Fibroblast of skin of left biceps (primary cell): ENCODE data around the gene SNORC.
"Not testable (repeated sequence)": the region's sequence is repeated elsewhere in the genome, so short reads cannot be mapped to it uniquely, and the experiment has no call there.

Experiments used
- DNase-seq, 2 experiments: peaks; one replicate each; pipeline ENCODE4 v3.0.0-alpha.2; 2013; ENCODE audit warnings: low read depth in 2 of 2

The SNORC gene

DNA sequence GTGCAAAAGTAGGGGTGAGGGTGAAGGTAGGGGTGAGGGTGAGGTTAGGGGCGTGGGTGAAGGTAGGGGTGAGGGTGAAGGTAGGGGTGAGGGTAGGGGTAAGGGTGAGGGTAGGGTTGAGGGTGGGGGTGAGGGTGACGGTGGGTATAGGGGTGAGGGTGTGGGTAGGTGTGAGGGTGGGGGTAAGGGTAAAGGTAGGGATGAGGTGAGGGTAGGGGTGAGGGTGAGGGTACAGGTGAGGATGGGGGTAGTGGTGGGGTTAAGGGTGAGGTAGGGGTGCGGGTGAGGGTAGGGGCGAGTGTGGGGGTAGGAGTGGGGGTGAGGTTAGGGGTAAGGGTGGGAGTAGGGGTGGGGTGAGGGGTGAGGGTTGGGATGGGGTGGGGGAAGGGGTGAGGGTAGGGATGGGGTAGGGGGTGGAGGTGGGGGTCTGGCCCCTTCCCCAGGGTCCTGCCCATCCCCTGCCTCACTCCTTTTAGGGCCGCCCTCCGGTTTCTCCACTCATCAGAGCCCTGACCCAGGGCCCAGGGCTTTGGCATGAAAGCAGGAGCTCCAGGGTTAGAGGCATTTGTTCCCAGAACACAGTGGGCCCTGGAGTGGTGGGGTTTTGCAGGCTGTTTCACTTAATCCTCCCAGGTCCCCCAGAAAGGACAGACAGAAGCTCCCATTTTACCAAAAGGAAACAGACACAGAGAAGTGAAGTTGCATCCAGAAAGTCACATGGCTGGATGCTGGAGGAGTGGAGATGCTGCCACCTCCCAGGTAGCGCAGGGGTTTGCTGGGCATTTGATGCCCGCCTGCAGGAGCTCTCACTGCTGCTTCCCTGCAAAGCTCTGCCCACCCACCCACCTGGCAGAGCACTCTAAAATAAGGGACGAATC, 26.9 kb downstream of the SNORC start:
- DNase-seq: no peak

DNA sequence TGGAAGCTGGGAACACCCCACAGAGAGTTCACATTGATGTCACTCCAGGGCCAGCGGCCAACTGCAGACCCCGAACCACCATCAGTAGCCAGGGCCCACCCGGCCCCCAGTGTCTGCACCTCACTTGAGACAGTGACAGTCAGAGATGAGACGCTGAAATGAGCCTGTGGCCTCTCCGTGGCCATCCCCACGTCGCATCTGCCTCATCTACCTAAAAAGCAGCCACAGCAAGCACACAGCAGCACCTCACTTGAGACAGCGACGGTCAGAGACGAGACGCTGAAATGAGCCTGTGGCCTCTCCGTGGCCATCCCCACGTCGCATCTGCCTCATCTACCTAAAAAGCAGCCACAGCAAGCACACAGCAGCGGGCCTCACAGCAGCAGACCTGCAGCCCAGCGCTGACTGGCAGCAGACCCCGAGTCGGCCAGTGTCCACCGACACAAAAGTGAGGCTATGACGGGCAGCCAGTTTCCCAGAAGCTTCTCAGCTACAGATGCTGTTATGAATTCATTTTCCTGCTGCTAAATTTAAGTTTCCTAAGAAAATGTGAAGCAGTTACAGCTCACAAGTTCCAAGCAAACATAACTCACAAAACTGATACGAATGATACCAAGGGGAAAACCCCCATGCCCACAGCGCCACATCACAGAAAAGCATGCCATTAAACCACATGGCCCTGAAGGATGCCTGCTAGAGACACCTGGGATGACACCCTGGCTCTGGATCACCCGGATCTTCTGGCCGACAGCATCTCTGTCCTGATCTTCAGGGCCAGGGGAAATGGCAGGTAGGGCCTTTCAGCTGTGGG, 27.7 kb downstream of the SNORC start:
- DNase-seq: no peak

DNA sequence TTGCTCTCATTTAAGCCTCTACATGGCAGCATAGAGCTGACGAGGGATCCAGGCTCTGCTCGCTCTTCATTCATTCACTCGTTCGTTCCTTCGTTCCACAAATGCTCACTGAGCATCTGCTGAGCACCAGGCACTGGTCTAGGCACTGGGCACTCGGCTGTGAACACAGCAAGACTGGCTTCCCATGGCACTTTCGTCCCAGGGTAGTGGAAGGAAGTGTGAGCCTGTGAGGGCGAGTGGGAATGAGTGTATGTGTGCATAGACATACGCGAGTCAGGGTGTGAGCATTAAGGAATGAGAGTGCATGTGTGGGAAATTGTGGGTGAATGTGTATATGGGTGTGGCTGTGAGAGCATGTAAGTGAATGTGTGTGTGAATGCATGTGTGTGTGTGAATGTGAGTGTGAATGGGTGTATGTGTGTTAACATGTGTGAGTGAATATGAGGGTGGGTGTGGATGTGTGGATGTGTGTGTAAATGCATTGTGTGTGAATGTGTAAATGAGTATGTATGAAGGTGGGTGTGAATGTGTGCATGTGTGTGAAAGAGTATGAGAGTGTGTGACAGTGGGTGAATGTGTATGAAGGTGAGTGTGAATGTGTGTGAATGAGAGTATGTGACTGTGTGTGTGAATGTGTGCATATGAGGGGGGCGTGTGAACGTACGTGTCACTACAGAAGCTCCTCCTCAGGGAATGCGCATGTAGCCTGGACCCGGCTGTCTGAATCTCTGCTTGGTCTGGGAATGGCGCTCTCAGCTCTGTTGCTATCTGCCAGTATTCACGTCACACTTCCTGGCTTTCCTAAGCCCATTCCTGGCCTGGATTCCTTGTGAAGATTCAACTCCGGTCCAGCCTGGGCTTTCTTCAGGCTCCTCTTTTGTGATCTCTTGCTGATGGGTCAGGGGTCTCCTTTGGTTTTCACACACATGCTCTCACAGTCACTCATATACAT, 28.8 kb downstream of the SNORC start:
- DNase-seq: peak in 1 of 2 experiments; percentile 20

DNA sequence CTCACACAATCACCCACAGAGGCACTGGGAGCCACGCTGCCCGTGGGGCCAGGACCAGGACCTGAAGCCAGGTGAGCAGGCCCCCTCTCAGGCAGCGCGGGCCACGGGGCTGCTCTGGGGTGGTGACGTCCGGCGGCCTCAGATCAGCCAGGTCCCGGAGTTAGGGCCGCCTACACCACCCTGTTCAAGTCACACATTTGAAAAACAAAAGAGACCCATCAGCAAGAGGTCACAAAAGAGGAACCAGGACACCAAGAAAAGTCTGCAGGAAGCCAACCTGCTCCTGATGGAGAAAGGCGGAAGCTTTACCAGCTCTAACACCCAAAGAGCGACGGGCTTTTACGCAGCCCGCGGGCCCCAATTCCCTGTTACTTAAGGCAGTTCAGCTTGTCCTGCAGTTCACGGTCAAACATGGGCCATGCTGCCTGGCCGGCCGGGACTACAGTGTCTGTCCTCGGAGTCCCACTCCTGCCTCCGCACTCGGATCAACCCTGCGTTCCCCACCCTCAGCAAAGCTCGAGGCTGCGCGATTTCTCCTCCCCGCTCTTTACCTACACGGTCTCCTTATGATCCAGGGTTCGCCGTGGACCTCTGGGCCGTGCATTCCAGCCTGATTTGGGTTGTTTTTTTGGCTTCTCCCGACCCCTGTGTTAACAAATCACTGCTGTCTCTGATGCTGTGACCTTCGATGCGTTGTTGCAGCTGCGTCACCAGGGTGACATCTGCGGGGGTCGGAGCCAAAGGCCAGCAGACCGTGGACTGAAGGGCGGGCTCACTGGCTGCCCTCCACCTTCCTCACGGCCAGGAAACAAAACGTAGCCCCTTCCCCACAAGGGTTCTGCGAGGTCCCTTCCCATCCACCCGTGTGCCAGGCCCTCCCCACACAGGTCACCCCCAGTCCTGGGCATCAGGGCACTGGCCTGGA, 31.0 kb downstream of the SNORC start:
- DNase-seq: no peak

DNA sequence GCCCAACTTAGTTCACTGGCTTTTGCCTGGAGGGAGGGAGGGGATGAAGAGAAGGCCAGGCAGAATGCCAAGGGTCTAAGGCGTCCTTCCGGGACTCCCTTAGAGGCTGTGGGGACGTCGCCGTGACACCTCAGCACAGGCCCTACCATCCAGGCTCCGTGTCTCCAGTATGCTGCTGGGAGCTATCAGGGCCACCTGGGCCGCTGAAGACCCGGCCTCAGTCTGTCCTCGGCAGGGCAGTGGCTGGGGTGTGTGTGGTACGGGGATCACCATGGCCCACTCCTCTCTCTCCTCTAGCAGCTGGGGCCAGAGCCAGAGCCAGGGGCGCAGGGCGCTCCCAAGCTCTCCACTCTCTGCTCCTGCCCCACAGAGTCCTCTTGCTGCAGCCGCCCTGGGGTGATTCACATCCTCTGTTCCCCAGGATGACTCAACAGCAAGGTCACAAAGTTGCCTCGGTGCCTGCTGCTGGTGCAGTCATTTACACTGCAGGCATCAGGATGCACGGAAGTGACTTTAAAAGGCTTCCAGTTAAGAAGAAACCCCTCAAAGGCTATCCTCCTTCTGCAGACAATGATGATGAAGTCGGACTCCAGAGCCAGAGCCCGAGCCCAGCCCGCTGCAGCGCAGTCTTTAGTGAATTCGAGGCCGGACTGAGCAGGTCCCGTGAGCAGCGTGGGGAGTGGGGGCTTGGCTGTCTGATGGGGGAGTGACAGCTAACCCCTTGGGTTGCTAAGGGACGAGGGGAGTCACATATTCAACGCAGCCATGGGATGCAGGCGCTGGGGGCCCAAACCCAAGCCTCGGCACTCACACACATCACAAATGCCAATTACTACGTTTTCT, 31.9 kb downstream of the SNORC start:
- peak; percentile 27 to 40 for DNase-seq

DNA sequence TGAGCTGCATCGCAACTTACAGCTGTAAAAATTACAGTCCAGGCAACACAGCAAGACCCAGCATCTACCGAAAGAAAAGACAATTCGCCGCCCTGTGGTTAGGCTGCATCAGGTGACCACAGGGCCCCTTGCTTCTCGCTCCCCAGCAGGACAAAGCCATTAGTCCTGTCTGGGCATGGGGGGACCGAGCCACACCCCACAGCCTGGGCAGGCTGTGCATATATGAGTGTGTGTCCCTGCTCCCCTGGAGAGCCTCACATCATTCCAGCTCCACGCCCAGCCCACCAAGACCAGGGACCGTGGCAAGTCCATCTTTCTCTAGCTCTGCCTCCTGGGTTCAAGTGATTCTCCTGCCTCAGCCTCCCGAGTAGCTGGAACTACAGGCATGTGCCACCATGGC, 33.9 kb downstream of the SNORC start:
- DNase-seq: no peak

DNA sequence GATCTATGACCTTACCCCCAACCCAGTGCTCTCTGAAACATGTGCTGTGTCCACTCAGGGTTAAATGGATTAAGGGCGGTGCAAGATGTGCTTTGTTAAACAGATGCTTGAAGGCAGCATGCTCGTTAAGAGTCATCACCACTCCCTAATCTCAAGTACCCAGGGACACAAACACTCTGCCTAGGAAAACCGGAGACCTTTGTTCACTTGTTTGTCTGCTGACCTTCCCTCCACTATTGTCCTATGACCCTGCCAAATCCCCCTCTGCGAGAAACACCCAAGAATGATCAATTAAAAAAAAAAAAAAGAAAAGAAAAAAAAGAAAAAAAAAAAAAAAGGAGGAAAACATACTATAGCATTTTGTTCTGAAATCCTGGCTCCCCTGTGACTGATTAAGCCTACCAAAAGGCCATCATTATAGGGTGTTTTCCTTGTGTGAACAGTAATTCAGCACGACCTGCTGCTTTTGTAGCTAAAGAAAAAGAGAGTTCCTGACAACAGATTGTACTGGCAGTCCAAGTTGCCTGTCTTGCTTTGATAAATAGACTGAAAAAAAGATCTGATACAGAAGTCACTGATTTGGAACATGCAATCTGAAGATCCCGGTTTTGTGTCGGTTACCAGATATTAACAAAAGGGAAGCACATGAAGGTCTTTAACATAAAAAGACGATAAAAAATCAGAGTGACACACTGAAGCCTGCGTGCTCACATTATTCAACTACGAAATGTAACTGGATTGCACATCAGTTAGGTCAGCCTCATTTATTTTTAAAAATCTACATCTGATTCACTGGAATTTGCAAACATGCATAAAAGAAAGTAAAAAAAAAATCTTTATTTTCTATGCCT, 37.0 kb downstream of the SNORC start:
- not testable (repeated sequence) for DNase-seq

DNA sequence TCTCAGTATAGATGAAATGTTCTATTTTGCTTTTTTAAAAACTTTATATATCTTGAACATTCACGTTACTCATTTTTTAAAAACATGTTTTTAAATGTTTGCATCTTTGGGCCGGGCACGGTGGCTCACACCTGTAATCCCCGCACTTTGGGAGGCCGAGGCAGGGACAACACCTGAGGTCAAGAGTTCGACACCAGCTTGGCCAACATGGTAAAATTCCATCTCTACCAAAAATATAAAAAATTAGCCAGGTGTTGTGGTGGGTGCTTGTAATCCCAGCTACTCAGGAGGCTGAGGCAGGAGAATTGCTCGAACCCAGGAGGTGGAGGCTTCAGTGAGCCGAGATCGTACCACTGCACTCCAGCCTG, 37.6 kb downstream of the SNORC start:
- DNase-seq: not testable (repeated sequence)

DNA sequence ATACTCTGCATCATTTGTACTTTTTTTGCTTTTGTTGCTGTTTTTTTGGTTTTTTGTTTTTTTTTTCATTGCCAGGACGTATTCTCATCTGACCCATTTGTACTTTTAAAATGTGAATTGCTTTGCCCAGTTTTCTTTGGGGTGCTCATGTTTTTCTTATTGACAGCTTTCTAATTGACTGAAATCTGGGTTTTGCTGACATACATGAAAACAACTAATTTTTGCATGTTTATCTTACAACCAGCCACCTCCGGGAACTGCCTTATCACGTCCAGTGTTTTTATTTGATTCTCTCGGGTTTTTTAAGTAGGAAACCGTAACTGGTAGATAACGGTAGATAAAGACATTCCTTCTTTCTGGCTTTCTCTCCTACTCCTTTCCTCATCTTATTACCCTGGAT, 38.6 kb downstream of the SNORC start:
- no peak for DNase-seq

DNA sequence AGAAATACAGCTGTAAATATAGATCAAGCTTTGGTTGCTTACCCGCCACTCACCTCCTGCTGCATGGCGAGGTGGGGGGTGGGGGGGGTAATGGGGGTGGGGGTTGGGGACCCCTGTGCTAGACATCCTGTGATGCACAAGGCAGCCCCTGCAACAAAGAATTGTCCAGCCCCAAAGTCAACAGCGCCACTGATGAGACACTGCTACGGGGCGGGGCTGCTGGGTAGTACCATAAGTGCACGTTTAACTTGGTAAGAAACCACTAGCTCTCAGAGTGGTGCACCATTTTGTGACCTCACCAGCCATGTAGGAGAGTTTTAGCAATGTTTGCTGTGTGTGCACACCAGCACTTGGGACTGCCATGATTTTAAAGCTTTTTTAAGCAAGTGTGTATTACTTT, 40.3 kb downstream of the SNORC start:
- DNase-seq: no peak

DNA sequence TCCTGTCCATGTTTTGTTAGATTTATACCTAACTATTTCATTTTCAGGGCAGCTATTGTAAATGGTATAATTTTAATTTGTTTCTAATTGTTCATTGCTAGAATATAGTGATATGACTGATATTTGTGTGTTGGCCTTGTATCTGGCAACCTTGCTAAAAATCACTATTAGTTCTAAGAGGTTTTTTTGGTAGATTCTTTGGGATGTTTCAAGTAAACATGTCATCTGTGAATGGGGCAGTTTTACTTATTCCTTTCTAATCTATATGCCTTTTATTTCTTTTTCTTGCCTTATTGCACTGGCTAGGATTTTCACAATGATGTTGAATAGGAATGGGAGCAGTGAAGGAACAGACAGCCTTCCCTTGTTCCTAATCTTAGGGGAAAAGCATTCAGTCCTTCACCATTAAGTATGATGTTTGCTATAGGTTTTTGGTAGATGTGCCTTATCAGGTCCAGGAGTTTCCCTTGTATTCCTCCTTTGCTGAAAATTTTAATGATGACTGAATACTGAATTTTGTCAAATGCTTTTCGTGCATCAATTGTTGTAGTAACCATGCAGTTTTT, 41.7 kb downstream of the SNORC start:
- DNase-seq: no peak

DNA sequence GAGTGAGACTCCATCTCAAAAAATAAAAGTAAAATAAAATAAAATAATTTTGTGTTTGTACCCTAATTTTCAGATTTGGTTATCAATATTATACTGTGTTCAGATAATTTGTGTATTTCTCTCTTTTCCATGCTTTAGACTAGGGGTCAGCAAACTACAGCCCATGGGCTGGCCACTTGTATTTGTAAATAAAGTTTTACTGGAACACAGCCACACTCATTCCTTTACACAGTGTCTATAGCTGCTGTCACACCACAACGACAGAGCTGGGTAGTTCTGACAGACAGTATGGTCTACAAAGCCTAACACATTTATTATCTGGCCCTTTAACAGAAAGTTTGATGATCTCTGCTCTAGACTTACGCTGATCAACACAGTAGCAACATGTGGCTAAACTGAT, 43.8 kb downstream of the SNORC start:
- no peak for DNase-seq

DNA sequence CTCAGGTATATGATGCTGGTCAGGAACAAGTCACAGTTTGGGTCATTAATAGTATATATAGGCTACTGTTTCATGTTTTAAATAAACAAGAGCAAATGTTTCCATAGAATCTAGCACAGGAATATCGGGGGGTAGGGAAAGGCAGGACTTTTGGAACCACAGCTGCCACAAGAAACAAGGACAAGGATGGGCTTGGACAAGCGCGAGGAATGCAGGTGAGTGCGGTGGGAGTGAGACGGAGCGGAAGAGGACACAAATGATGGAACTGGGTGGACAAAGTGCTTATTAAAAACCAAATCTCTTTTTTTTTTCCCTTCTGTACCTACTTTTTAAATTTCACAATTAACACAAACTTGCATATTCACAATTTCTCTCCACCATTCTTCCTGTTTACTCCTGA, 49.1 kb downstream of the SNORC start:
- DNase-seq: no peak

DNA sequence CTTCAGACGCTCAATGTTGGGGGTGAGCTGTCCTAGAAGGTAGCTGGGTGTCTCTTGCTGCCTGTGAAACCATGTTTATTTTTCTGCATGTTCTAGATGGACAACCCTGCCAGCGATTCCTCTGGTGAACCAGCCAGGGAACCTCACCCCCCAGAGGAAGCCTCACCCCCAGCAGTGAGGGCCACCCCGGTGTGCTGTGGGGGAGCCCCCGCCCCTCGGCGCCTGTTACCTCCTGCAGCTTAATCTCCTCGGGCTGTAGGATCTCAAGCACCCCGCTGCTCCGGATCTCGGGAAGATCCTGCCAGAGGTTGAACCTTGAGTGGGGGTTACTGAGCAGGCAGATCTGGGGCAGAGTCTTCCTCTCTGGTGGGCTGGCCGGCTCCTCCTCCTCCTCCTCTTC, 50.0 kb downstream of the SNORC start:
- DNase-seq: no peak

DNA sequence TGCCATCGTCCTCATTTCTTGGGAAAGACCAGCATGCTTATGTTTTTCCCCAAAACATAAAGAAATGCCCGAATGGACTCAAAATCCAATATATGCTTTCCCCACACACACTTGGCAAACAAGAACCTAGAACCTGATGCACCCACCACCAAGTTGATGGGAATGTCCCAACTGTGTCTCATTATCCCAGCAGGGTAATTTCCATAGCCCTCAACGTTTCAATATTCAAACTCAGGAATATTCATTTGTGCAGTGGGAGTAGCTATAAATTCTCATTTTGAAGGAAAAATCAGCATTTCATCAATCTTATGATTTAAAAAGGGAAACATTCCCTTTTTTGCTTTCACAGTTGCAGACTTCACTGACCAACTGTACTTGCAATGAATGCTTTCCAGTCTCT, 50.7 kb downstream of the SNORC start:
- no peak for DNase-seq

DNA sequence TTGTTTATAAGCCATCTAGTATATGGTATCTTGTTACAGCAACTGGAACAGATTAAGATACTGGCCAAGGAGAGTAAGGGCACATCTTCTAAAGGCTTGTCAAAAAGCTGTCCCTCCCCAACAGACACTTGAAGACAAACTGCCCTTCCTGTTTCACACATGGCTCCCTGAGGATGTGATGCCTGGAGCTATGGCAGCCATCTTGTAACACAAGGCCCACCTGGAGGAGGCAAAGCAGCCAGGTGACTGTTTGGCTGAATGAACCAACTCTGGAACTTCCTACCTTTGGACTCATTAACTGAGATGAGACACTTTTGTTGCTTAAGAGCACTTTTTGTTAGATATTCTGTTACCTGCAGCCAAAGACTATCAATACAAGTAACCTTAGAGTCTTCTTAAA, 54.4 kb downstream of the SNORC start:
- no peak for DNase-seq

DNA sequence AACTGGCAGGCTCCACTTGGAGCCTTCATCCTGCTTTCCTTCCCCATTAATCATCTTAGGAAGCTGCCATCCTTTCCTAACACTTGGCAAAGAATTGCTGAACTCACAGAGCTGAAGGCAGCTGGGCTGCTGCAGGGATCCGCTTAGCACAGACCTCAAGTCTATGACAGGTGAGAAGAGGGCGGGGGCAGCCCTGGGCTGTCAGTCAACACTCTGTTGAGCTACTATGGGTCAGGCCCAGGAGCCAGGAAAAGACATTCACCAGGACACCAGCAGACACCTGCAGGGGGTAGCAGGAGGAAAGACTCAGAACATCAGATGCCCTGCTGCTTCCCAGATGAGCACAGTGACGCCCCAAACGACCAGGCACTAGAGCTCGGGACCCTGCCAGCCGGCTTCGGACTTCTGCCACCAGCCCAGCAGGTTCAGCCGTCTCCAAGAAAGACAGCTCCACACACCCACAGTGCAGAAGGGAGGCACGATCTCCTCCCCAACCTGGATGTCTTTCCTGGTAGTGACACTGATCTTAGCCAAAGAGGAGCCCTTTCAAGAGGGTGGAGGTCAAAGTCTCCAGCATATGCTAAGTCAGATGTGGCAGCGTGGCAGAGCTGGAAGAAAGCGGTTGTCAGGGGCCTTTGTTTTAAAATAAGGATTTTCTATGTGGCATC, 55.2 kb downstream of the SNORC start:
- DNase-seq: no peak

DNA sequence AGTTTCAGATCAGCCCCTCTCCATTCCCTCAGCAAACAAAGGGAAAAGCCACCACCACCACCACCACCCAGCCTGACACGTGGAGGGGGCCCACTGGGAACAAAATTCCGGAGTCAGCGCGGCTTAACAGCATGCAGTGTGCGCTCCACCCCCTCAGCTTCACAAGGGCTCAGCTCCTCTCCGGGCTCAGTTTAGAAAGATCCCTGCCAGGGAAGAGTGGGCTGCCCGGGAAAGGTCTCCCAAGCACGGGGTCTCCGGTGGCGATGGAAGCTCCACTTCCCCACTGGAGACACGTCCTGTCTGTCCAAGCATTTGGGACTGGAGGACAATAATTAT, 55.7 kb downstream of the SNORC start:
- DNase-seq: no peak
